GM13976 (cell line): Measurements from ENCODE around the gene TIGD2.
A peak's percentile ranks its signal among the peaks of the same experiment; 100 is the strongest.

Experiments used
- DNase-seq: peaks from one replicate; pipeline ENCODE4 v3.0.0; 2012; ENCODE audit warnings: low spot score
- CTCF ChIP-seq: IDR thresholded peaks from 2 replicates; pipeline ENCODE4 v1.5.1; 2012; ENCODE audit warnings: borderline replicate concordance, mild to moderate bottlenecking; ENCODE audit not compliant: insufficient read depth; ENCODE audit errors: extremely low read depth, missing control alignments, control extremely low read depth
- in situ Hi-C: fragments of 300-500 bp; cut with MboI; formaldehyde crosslinking; loops from one replicate; pipeline ENCODE4 v1.12.0; 2022; ENCODE audit warnings: low sequenced_read_pairs, mixed read lengths, inconsistent platforms; ENCODE audit not compliant: unreplicated experiment

The TIGD2 gene

GRCh38 chr4:89157488-89158024 is 46.2 kb downstream of the TIGD2 start:
- in situ Hi-C loops, result no loop called here
- no peak for TF ChIP-seq CTCF
- DNase-seq, result no peak

- peak; percentile 29 for DNase-seq
- in situ Hi-C loops, result no loop called here
- peak; percentile 76 for TF ChIP-seq CTCF
Measured at GRCh38 chr4:89158884-89159503, 47.7 kb downstream of the TIGD2 start.

- no peak for DNase-seq
- TF ChIP-seq CTCF, result no peak
- in situ Hi-C loops, result no loop called here
Measured at GRCh38 chr4:89160806-89161205, 49.5 kb downstream of the TIGD2 start.

GRCh38 chr4:89161841-89162240 is 50.5 kb downstream of the TIGD2 start:
- TF ChIP-seq CTCF, result no peak
- in situ Hi-C loops, result no loop called here
- no peak for DNase-seq

GRCh38 chr4:89162496-89162895 is 51.2 kb downstream of the TIGD2 start:
- DNase-seq, result no peak
- TF ChIP-seq CTCF, result no peak
- in situ Hi-C loops, result no loop called here

GRCh38 chr4:89162987-89163386 is 51.7 kb downstream of the TIGD2 start:
- no peak for DNase-seq
- in situ Hi-C loops, result no loop called here
- TF ChIP-seq CTCF, result no peak
